Ovary (tissue), 3 donors: Measurements from ENCODE around the gene MORC4.

Source experiments
- POLR2A ChIP-seq: fragments of 450-650 bp; IDR thresholded peaks from one replicate; pipeline ENCODE4 v1.6.1; 2017; ENCODE audit warnings: antibody characterized with exemption, mild to moderate bottlenecking, moderate library complexity
- TF ChIP-seq, protein P1 (sequence below), 3 donors: fragments of 450-650 bp in 2 of 3; fragments of 200-600 bp in 1 of 3; IDR thresholded peaks; one replicate each; pipeline versions ENCODE4 v1.5.1 to v1.8.0; 2016 to 2022; ENCODE audit warnings: antibody characterized with exemption in 3 of 3, mild to moderate bottlenecking in 1 of 3
- donor health status: DM: no; HTN: no; CAD: no.

DNA sequence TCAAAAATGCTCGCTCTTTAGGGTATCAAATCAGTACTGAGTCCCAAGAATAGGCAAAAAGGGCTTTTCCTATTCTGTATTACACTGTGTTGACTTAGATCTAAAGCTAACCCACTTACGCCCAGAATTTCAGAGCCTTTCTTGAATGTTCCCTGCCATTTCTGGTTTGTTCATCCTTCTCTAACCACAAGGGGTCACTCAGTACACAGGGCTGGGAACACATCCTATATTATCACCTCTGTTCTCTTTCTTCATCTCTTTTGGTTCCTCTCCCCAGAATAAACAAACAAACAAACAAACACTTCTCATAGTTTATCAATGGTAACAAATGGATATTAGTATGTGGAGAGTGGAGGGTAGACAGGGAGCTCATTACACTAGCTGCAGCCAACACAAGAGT lies 25.5 kb upstream of the MORC4 start:
- TF ChIP-seq, protein P1, sequence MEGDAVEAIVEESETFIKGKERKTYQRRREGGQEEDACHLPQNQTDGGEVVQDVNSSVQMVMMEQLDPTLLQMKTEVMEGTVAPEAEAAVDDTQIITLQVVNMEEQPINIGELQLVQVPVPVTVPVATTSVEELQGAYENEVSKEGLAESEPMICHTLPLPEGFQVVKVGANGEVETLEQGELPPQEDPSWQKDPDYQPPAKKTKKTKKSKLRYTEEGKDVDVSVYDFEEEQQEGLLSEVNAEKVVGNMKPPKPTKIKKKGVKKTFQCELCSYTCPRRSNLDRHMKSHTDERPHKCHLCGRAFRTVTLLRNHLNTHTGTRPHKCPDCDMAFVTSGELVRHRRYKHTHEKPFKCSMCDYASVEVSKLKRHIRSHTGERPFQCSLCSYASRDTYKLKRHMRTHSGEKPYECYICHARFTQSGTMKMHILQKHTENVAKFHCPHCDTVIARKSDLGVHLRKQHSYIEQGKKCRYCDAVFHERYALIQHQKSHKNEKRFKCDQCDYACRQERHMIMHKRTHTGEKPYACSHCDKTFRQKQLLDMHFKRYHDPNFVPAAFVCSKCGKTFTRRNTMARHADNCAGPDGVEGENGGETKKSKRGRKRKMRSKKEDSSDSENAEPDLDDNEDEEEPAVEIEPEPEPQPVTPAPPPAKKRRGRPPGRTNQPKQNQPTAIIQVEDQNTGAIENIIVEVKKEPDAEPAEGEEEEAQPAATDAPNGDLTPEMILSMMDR (IDR thresholded peaks at IDR 0.05): peak in 1 of 3 donors; percentile 38
- TF ChIP-seq POLR2A: no peak
